Cerebellar cortex (tissue), 1 donor: ENCODE results near the gene TNKS1BP1.
"Not testable (repeated sequence)": the region's sequence is repeated elsewhere in the genome, so short reads cannot be mapped to it uniquely, and the experiment has no call there.

Source experiments
- DNase-seq: peaks from one replicate; pipeline ENCODE4 v3.0.0-alpha.2; 2015; ENCODE audit warnings: low spot score

The TNKS1BP1 gene

DNA sequence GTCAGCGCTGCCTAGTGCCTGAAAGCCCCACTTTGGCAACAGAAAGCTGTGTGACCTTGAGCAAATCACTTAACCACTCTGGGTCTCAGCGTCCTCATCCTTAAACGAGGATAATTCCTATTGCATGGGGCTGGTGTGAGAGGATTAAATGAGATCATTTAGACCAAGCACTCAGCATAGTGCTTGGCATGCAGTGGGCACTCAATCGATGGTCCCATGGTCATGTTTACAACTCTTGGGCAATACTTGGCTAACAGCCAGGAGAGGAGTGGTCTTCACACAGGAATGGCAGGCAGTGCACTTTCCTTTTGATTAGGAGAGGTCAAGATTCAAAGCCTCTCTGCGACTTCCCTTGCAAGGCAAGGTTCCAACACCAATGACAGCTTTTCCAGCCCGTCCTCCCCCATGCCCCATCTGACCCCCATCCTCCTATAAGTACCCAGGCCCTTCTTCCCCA lies 14.1 kb downstream of the TNKS1BP1 start:
- DNase-seq = no peak

DNA sequence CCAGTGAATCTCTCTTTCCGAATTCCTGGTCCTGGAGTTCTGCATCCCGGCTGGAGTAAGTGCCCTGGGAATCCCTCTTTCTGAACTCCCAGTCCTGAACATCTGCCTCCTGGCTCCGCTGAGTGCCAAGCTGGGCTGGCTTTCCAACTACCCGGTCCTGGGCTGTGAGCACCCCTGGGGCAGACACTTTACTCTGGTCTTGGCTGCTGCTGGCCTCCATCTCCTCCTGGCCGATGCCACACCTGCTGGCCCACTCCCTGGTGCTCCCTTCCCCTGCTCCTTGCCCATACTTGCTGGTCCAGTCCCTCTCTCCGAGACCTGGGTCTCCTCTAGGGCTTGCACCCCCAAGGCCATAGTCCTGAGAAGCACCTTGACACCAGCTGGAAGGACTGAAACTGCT lies 14.7 kb downstream of the TNKS1BP1 start:
- no peak for DNase-seq

DNA sequence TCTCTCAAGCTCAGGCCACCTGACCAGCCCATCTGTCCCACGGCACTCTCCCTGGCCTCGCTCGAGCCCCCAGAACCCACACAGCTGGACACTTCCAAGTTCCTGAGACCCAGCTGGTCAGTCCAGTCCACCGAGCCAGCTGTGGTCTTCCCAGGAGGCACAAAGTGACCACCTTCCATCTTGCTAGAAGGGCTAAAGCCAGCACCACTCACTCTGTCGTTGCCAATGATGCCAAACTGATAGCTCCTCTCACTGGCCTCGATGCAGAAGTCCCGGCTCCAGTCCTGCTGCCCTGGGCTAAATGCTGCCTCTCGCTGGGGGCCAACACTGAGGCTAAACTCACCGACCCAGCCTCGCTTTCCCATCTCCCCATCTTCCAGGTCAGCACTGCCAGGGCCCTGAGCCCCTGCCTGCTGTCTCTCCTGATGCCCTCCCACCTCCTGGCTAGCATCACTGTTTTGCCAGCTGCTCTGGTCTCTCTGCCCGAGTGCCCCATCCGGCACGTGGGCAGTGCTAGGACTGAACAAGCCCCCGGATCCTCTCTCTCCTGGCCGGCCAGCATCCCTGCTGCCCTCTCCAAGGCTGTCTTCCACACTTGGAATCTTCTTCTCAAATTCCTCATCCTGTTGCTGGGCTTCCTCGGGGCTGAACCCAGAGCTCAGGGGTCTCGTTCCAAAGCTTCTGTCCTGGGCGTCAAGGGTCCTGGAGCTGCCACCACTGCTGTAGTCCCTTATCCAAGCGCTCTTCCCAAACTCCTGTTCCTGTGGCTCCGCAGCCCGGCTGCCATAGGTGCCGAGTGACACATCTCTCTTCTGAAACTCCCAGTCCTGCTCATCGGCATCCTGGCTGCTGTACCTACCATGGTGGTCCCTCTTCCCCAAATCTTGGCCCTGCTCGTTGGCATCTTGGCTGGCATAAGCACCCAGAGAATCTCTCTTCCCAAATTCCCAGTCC lies 15.4 kb downstream of the TNKS1BP1 start:
- DNase-seq = no peak

DNA sequence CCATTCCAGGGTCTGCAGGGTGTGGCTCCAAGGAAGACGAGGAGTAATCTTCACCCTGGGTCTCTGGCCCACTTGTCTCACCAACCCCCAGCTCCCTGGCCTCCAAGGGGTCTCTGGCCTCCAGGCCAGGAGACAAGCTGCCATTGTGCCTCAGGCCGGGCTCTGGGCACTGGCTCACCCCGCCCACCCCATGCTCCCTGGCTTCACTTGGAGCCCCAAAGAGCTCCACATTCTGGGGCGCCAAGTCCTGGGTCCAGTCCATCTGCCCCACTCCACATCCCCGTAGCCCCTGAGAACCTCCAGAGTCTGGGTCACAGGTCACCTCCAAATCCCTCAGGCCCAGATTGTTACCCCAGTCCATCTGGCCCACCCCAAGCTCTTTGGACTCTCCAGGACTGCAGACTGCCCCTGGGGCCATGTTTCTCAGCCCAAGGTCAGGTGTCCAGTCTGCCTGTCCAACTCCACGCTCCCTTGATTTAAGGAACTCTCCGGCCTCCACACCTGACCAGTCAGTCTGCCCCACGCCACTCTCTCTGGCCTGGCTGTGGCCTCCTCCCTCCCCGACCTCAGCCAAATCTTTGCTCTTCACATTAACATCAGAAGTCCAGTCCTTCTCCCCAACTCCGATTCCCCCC lies 16.2 kb downstream of the TNKS1BP1 start:
- DNase-seq = no peak

DNA sequence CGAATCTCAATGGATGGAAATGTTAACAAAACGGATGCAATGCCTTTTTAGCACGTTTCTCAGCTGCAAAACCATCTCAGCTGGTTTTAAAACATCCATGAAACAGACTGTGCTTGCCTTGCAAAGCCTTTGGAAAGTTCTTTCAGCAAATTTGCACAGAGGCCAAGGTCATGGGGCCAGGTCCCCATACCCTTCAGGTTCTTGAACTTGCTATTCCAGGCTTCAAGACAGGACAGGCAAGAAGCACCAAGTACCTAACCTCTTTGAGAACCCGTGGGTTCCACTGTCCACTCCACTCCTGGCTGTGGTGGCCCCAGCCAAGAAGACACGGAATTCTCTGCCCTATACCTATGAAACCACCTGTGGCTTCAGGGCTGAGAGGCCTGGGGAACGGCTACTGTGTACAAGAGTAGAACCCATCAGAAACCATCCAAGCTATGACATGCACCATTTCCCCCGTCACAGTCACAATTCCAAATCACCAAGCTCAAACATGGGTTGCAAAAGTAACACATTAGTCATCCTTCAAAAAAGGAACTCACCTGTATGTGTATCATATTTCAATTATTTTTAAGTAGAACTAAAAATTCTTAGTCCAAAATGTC lies 17.0 kb downstream of the TNKS1BP1 start:
- no peak for DNase-seq

DNA sequence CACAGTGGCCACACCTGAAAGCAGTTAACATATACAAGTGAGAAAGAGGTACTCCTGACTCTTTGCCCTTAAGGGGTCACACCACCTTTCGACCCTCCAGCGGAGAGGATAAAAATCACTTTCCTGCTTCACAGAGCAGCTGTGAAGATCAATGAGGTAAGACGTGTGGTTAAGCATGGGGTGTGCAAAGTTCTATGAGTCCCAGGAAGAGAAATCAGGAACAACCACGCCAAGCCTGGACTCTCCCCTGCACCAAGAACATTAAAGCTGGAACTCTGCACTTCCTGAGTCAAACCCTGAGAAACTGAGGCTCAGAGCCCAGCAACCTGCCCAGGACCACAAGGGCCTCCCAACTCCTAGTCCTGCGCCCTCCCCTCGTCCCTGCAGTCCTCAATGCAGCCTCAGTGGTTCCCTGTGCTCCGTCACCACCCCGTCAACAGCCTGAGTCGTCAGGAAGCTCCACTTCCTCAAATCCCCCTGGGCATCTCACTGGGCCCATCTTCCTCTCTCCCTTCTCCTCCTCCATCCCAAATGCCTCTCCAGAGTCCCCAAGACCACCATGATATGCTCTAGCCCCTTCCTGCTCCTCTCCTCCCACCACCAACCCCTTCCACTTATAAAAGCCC lies 17.7 kb downstream of the TNKS1BP1 start:
- DNase-seq = no peak

DNA sequence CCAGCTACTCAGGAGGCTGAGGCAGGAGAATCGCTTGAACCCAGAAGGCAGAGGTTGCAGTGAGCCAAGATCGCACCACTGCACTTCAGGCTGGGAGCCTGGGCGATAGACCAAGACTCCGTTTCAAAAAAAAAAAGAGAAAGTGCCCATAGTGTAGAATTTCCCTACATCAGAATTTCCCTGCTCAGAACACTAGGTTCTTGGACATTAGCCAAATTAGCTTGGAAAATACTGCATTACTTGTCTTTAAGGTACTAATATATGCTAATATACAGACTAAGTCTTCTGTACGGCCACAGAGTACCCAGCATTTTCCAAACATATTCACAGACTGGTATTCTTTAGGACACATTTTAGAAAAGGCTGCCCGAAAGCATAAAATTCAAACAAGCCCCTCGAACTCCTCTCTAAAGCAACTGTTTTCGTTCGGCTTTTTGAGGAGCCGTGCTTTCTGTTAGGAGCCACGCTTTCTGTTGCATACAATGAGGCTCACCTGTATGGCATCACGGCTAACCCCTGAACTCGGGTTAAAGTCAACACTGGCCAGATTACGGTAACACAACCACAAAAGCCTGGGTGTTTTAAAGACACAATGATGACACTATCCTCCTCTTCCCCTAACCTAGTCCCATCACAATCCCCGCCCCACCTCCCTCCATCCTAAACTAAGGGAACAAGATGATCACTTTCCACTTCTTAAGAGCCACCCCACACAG lies 18.4 kb downstream of the TNKS1BP1 start:
- no peak for DNase-seq

DNA sequence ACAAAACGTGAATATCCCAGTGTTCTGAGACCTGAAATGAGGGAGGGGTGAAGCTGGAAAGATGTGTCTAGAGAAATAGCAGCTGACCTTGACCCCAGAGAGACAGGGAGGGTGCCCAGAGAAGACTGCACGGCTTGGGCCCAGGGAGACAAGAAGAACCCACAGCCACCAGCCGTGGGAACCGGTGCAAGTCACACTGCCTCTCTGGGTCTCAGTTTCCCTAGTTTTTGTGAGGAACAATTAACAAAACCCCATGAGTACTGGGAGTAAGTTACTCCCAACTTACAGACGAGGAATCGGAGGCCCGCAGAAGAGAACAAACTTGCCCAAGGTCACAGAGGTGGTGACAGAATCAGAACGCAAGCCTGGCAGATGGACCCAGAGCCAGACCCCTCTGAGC lies 19.2 kb downstream of the TNKS1BP1 start:
- no peak for DNase-seq

DNA sequence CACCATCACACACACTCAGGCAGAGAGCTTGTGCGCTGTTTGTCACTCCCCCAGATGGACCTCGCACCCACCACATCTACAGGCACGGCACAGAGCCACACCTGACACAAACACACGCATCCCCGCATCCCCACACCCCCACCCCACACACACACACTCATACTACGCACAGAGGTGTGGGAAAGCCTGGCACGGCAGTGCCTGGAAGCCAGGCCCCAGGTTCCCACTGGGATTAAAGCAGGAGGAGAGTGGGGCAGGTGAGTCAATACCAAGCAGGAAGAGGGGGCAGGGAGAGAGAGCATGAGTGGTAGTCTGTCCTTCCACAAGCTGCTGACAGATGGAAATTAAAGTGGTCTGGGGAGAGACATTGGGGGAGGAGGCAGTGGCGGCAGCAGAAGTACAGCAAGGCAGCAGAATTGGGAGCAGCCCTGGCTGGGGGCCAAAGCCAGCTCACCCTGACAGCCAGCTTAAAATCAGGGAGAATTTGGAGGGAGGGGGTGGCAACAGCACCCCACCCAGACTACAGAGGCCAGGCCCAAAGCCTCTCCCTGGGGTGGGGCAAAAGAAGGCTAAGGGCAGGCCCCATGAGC lies 20.7 kb downstream of the TNKS1BP1 start:
- no peak for DNase-seq

DNA sequence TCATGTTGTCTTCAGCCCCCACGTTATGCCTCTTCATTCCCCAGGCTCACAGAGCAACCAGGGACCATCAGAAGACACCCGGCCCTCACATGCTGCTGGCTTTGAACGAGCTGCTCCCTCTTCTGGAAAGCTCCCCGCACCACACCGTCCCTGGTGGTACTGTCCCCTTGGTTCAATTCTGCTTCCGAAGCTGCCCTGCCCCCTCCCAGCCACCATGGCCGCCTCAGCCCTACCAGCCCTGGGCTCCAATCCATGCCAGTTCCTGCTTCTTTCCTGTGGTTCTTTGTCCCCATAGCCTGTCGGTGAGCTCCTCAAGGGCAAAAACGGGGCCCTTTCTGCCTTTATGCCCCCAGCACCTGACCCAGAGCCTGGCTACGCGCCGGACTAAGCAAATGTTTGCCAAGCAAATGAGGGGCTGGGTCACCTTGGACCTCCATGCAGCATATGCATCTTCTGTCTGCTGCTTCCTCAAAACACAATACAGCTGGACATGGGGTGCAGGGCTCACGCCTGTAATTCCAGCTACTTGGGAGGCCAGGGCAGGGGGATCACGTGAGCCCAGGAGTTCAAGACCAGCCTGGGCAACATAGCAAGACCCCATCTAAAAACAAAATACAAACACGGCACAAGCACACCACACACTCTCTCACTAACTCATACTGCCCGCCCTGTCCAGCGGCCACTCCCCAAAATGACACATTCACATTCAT lies 21.3 kb downstream of the TNKS1BP1 start:
- no peak for DNase-seq

DNA sequence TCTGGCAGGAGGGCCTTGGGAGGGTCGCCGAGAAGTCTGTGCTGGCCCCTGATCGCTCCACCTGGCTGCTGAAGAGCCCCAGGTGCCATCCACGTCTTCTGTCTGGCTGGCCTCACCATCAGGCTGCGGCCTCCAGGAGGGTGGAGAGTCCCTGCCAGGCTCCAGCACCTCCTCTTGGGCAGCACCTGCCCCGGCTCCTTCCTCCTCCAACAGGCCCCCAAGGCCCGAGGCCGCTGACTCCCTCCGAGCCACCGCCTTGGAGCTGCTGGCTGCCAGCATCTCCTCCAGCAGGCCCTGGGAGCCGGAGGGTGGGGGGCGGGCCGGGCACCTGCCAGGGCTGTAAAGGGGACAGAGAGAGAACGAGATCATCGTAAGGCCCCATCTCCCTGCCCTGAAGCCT lies 22.3 kb downstream of the TNKS1BP1 start:
- no peak for DNase-seq

DNA sequence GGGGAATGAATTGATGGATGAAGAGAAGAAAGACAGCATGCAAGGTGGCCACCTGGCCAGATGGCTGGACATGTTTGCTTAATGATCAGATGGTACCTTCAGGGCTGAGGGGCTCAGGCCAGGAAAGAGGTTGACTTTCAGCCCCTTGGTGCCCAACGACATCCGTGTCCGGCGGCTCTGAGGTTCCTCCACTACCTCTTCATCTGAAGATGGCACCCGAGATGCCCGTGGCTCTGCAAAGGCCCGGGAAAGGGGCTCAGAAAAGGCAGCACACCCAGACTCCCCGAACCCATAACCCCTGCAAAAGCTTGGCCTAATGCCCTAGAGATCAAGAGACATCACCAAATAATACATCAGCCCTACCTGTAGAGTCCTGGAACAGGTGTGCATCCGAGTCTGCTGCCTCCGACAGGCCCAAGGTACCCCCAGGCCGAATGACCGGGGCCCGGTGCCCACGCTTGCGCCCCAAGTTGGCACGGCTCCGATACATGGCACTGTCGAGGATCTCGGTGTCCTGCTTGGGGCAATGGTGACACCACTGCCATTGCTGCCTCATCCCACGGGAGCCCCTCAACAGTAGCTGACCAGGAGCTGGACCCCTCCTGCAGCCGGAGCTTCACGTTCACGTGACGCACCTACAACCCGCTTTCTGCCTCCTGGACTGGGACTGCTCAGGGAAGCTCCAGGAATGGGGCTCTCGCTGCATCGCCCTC lies 22.9 kb downstream of the TNKS1BP1 start:
- DNase-seq = no peak

DNA sequence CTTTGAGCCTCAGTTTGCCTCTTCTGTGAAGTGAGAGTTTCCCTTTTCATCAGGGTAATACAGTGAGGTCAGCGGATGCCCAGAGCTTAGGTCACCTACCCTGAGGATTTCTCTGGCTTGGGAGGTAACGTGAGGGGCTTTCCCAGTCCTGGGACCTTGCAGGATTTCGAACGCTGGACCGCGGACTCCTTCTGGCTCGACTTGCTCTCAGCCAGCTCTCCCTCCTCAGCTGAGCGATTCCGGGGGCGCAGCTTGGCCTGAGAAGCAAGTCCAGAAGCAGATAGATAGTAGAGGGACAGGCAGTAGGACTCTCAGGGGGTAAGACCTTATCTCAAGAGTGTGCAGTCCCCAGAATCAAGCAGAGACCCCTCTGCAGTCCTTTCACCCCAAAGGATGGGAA lies 24.0 kb downstream of the TNKS1BP1 start:
- no peak for DNase-seq

DNA sequence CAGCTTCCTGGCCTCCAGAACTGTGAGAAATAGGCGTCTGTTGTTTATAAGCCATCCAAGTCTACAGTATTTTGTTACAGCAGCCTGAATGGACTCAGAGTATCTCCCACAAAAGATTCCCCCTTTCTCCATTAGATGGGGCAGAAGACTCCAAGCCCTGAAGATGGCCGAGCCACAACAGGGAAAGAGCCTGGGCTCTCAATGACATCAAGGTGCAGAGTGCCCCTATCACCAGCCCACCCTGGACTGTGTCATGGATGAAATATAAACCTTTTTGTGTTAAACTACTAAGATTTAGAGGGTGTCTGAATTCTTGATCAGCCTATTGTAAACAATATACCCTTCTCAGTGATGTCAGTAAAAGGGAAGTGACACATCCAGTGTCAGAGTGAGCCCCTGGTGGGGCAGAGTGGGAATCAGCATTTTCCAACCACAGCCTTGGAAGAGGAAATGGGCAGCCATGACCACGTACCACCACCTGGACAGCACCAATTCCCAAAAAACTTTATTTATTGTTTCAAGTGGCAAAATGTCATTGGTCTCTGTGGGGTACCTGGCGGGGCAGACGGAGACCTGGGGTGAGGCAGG lies 25.5 kb downstream of the TNKS1BP1 start:
- no peak for DNase-seq

DNA sequence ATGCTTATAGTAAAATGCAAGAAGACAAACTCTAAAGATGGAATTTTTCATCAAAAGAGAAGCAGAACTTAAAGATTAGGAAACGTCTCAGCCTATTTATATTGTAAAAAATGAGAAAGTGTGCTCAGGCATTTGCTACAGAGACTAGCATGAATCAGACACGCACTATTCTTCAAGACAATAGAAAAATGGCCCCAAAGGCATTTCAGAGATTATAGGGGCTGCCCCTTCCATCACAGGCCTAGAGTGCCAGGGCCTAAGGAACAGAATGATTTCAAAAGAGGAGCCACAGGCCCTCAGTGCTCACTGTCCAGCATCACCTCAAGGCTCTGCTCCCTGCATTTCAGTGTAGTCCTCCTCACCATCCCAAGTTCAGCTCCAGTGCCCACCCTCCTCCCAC lies 27.5 kb downstream of the TNKS1BP1 start:
- no peak for DNase-seq

DNA sequence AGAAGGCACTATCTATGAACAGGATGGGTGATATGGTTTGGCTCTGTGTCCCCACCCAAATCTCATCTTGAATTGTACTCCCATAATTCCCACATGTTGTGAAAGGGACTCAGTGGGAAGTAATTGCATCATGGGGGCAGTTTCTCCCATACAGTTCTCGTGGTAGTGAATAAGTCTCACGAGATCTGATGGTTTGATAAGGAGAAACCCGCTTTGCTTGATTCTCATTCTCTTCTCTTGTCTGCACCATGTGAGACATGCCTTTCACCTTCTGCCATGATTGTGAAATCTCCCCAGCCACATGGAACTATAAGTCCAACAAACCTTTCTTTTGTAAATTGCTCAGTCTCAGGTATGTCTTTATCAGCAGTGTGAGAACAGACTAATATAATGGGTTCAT lies 28.5 kb downstream of the TNKS1BP1 start:
- not testable (repeated sequence) for DNase-seq

DNA sequence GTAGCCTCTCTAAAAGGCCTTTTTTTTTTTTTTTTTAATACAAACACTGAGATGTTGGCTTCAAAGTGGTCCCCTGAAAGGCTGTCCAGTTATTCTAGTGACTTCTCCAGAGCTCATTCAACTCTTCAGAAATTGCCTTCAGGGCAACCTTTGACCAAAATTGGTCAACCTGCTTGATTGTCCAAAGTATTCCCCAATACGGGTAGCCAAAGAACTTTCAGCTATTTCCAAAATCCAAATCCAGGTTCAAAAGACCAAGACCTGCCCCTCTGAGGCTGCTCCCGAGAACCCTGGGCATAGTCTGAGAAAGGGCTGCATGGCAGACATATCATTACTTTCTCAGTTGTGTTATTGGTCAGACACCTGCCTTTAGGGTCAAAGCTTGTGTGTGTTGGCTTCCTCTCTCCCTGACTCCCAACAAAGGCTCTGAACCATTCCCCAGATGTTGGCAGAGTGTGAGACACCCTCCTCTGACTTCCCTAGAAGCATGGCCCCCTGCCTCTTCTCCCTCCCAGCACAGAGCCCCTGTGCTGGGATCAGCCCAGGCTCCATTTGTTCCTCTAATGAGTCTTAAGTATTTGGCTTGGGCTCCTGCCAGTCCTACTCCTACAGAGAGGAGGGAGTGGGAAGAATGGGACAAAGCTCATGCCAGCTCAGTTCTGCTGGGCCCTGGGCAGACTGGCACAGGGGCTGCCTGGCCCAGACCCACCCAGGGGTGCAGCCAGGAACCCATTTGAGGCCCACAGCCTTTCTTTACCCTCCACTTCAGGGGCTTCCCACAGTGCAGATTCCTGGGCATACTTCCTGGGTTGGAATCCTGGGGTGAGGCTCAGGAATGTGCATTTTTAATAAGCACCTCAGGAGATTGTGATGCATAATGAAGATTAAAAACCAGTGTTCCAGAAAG lies 30.3 kb downstream of the TNKS1BP1 start:
- DNase-seq = no peak

DNA sequence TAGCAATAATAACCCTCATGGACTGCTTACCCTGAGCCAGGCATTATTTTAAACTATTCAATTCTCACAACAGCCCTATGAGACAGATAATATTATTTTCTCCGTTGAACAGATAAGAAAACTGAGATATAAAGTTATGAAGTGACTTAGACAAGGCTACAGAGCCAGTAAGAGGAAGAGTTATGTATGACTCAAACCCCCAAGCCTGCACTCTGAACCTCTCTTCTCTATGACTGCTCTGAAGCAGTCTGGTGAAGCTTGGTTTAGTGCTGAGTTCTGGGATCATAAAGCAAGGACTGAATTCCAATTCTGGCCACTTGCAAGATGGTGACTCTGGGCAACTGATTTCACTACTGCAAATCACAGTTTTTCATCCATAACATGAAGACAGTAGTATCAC lies 34.5 kb downstream of the TNKS1BP1 start:
- DNase-seq = no peak
